GM19238 (cell line): ENCODE data around the gene INO80C.

Source experiments
- DNase-seq: peaks from one replicate; pipeline ENCODE4 v3.0.0; 2011; ENCODE audit warnings: low spot score; ENCODE audit not compliant: insufficient read length

The INO80C gene, protein sequence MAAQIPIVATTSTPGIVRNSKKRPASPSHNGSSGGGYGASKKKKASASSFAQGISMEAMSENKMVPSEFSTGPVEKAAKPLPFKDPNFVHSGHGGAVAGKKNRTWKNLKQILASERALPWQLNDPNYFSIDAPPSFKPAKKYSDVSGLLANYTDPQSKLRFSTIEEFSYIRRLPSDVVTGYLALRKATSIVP

GRCh38 chr18:35497370-35498197, at the start of gene INO80C:
INO80C (minus strand) TSS chr18:35497960; CDS start chr18:35497874, 86 bp downstream.
- DNase-seq = peak; percentile 87

DNA sequence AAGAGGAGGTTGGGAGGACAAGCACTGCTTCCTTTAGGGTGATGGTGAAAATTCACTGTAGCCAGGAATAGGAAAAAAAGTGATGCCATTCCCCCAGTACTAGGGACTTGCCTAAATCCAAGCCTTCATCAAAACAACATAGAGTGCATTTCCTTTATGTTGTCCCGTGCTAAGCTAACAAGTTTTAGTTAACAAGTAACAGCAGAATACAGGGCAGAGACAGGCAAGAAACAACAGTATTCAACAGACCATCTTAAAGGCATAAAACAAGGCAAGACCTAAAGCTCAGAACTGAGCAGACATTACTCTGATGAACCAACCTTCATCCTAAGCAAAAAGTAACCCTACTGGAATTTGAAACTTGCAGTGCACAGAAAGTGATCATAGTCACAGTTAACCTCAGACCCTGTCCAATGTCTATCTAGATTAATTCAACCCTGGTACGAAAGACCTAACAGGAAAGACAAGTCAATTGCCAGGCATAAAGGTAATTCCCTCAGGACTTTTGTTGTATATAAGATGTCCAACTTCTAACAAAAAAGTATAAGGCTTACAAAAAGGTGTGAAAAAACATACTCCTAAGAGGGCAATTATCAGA, 49.3 kb upstream of the INO80C start:
- no peak for DNase-seq

- no peak for DNase-seq
Observed at GRCh38 chr18:35542356-35542755, 44.6 kb upstream of the INO80C start.

- no peak for DNase-seq
Observed at GRCh38 chr18:35535297-35535696, 37.5 kb upstream of the INO80C start.

GRCh38 chr18:35533916-35534405, 36.2 kb upstream of the INO80C start:
- no peak for DNase-seq

DNA sequence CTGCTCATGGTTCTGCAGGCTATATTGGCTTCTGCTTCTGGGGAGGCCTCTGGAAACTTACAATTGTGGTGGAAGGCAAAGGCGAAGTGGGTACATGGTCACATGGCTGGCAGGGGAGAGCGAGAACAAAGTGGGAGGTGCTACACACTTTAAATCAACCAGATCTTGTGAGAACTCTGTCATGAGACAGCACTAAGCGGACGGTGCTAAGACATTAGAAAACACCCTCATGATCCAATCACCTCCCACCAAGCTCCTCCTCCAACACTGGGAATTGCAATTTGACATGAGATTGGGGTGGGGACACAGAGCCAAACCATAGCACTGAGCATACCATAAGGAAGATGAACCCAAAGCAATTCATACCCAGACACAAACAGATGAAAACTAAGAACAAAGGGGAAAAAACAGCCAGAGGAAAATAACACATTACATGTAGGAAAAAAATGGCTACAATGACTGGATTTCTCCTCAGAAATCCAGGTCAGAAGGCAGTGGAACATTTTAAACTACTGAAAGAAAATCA, 31.1 kb upstream of the INO80C start:
- DNase-seq = no peak

- DNase-seq = no peak
Observed at GRCh38 chr18:35526495-35527059, 28.8 kb upstream of the INO80C start.

- no peak for DNase-seq
Observed at GRCh38 chr18:35525795-35526494, 28.2 kb upstream of the INO80C start.

DNA sequence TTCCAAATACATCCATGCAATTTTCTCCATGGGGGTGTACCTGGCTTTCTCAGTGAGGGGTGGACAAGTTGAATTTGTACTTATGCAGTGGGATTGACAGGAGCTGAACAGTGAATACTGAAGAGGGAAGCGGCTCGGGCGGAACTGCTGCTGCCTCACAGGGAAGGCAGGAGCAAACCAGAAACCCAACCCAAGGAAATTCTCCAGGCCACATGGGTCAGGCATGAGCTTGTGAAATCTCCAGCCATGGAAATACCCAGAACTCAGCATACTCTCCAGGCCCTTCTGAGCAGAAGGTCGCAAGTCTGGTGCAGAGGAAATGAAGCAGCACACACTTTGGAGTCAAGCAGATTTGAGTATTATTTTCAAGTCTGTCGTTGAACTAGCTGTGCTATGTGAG, 26.5 kb upstream of the INO80C start:
- DNase-seq = no peak

- DNase-seq = no peak
Observed at GRCh38 chr18:35522130-35522959, 24.6 kb upstream of the INO80C start.

DNA sequence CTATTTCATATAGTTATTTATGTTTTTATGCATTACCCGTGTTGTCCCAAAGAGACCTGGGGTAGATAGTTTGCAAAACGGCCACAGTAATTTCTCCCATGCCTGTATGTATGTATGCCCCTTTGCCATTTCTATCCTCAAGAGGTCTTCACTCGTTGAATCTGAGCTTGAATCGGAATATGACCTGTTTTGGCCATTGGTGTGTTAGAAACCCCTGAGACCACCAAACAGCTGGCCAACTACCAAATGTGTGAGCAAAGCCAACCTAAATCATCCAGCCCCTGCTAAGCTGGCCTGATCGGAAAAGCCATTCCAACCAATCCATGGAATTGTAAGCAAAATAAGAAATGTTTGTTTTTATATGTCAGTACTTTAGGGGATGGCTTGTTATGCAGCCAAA, 23.4 kb upstream of the INO80C start:
- DNase-seq = no peak

DNA sequence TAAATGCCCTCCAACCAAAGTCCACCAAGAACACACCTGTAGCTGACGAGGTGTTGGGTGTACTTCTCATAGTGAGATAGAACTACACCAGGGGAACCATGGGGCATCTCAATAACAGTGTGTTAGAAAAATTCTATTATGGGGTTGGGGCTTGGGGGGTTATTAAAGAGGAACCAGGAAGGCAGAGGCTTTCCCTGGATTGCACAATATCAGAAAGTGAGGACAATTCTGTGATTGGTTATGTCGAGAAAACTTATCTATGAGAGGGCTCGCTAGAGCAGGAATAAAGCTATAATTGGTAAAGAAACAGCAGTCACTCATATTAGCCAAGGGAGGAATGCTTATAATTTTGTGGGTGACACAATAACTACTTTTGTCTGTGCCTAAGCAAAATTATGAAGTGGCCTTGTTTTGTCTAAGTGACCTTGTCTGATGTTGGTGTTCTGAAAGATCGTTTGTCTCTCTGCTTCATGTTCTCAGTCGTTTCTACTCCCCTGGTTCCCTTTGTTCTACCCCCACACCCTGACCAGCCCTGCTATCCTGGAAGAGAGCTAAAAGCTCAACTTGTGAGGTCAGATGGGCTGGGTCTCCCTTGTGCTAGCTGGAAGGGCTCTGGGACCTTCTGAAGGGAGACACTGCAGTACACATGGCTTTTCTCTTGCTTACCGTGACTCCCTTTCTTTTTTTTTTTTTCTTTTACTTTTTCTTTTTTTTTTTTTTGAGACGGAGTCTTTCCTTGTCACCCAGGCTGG, 21.6 kb upstream of the INO80C start:
- no peak for DNase-seq

GRCh38 chr18:35517715-35518114, 20.0 kb upstream of the INO80C start:
- no peak for DNase-seq

- DNase-seq = no peak
Observed at GRCh38 chr18:35516789-35517188, 19.0 kb upstream of the INO80C start.

GRCh38 chr18:35516351-35516750, 18.6 kb upstream of the INO80C start:
- no peak for DNase-seq

GRCh38 chr18:35515460-35516130, 17.8 kb upstream of the INO80C start:
- DNase-seq = no peak

DNA sequence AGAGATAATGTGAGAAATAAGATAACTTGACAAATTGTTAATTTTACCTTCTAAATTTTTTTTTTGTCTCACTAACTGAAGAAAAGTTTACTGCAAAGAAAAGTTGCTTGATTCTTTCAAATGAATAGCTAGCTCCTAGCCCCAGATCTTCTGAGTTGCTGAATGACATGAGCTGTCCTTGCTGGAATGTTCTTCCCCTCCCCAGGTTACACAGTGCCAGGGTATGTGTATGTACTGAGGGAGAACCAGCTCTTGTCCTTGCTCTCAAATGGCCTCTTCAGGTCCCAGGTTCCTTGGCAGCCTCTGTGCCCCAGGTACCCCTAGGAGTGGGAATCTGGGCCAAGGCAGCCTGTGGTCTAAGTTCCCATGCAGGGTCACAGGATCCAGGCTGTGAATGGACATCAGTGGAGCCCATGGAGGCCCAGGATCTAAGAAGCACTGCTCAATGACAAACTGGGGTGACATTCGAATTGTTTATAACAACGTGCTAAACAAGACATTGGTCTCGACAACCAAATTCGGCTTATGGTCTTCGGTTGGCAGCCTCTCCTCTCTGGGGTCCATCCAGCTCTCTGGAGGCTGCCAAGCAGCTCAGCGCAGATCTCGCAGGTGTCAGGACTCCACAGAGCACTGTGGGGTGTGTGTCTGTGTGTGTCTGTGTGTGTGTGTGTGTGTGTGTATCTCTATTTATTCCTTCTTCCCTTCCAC, 17.1 kb upstream of the INO80C start:
- DNase-seq = no peak

DNA sequence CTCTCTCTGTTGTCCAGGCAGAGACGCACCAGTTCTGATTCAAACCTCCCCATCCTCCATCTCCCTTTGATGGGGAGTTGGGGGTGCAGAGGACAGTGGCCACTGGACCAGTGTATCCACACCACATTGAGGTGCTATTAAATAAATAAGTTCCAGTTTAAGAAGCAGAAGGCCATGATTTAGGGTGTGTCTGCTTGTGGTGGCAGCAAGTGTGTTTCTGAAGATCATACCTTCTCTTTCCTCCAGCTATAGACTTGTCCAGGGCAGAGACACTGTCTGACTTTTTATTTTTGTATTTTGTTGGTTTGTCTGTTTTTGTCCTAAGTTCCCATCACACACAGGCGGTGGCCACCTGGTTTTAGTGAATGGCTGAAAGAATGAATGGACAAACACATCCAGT, 16.5 kb upstream of the INO80C start:
- DNase-seq = no peak
